ENCODE measurements around the gene GHR.

Gene GHR

GRCh38 chr5:42423285-42424165, at the start of gene GHR:
Gene GHR, plus strand, starts transcription at chr5:42423439. Its CDS starts 142,436 bp downstream, at chr5:42565875.
- H3K36me3 Mint-ChIP-seq (ENCODE audit: low read depth), result no peaks in the 10 kb centered on the region
- no peak within 1 kb of the TSS for H3K4me3 Mint-ChIP-seq
- peaks cover 4% of the 10 kb centered on the region for H3K9me3 Mint-ChIP-seq
- H3K27me3 Mint-ChIP-seq, result peaks cover 34% of the 10 kb centered on the region
- H3K4me1 Mint-ChIP-seq (ENCODE audit: low read depth), result no peaks in the 10 kb centered on the region
- H3K27ac Mint-ChIP-seq, result no peak within 1 kb of the TSS

GRCh38 chr5:42374679-42375273, 48.5 kb upstream of the GHR start:
- H3K9me3 Mint-ChIP-seq, result peaks cover 10% of the 10 kb centered on the region
- H3K27me3 Mint-ChIP-seq, result no peaks in the 10 kb centered on the region
- no peak overlapping the region for H3K27ac Mint-ChIP-seq
- H3K4me1 Mint-ChIP-seq (ENCODE audit: low read depth), result no peaks in the 10 kb centered on the region
- H3K4me3 Mint-ChIP-seq, result no peak overlapping the region
- H3K36me3 Mint-ChIP-seq (ENCODE audit: low read depth), result no peaks in the 10 kb centered on the region

GRCh38 chr5:42377496-42377895, 45.7 kb upstream of the GHR start:
- Mint-ChIP-seq H3K27ac (no peak overlapping the region), H3K27me3 (no peaks in the 10 kb centered on the region), H3K4me3 (no peak overlapping the region), H3K36me3 (ENCODE audit: low read depth) (no peaks in the 10 kb centered on the region), H3K9me3 (peaks cover 10% of the 10 kb centered on the region), H3K4me1 (ENCODE audit: low read depth) (no peaks in the 10 kb centered on the region)

GRCh38 chr5:42381973-42382372, 41.3 kb upstream of the GHR start:
- no peak overlapping the region for H3K4me3 Mint-ChIP-seq
- H3K9me3 Mint-ChIP-seq, result peaks cover 5% of the 10 kb centered on the region
- H3K27ac Mint-ChIP-seq, result no peak overlapping the region
- no peaks in the 10 kb centered on the region for H3K4me1 Mint-ChIP-seq (ENCODE audit: low read depth)
- no peaks in the 10 kb centered on the region for H3K27me3 Mint-ChIP-seq
- no peaks in the 10 kb centered on the region for H3K36me3 Mint-ChIP-seq (ENCODE audit: low read depth)

- Mint-ChIP-seq H3K27ac (no peak overlapping the region), H3K36me3 (ENCODE audit: low read depth) (no peaks in the 10 kb centered on the region), H3K27me3 (no peaks in the 10 kb centered on the region), H3K9me3 (no peaks in the 10 kb centered on the region), H3K4me1 (ENCODE audit: low read depth) (no peaks in the 10 kb centered on the region), H3K4me3 (no peak overlapping the region)
These were observed 35.7 kb upstream of the GHR start for GRCh38 chr5:42387563-42387962.

- Mint-ChIP-seq H3K27me3 (no peaks in the 10 kb centered on the region), H3K4me3 (no peak overlapping the region), H3K4me1 (ENCODE audit: low read depth) (no peaks in the 10 kb centered on the region), H3K9me3 (peaks cover 7% of the 10 kb centered on the region), H3K27ac (no peak overlapping the region), H3K36me3 (ENCODE audit: low read depth) (no peaks in the 10 kb centered on the region)
These were observed 33.1 kb upstream of the GHR start for GRCh38 chr5:42390115-42390514.

- H3K27ac Mint-ChIP-seq, result no peak overlapping the region
- H3K4me1 Mint-ChIP-seq (ENCODE audit: low read depth), result no peaks in the 10 kb centered on the region
- no peaks in the 10 kb centered on the region for H3K36me3 Mint-ChIP-seq (ENCODE audit: low read depth)
- H3K9me3 Mint-ChIP-seq, result peaks cover 7% of the 10 kb centered on the region
- no peaks in the 10 kb centered on the region for H3K27me3 Mint-ChIP-seq
- no peak overlapping the region for H3K4me3 Mint-ChIP-seq
These were observed 30.3 kb upstream of the GHR start for GRCh38 chr5:42392917-42393316.

GRCh38 chr5:42396111-42396510, 27.1 kb upstream of the GHR start:
- no peaks in the 10 kb centered on the region for H3K4me1 Mint-ChIP-seq (ENCODE audit: low read depth)
- no peaks in the 10 kb centered on the region for H3K36me3 Mint-ChIP-seq (ENCODE audit: low read depth)
- no peaks in the 10 kb centered on the region for H3K27me3 Mint-ChIP-seq
- no peak overlapping the region for H3K27ac Mint-ChIP-seq
- H3K4me3 Mint-ChIP-seq, result no peak overlapping the region
- H3K9me3 Mint-ChIP-seq, result peaks cover 7% of the 10 kb centered on the region

GRCh38 chr5:42397267-42397666, 26.0 kb upstream of the GHR start:
- Mint-ChIP-seq H3K4me1 (ENCODE audit: low read depth) (no peaks in the 10 kb centered on the region), H3K27ac (no peak overlapping the region), H3K27me3 (no peaks in the 10 kb centered on the region), H3K4me3 (no peak overlapping the region), H3K36me3 (ENCODE audit: low read depth) (no peaks in the 10 kb centered on the region), H3K9me3 (peaks cover 7% of the 10 kb centered on the region)

GRCh38 chr5:42399702-42400101, 23.5 kb upstream of the GHR start:
- H3K27ac Mint-ChIP-seq, result no peak overlapping the region
- peaks cover 3% of the 10 kb centered on the region for H3K9me3 Mint-ChIP-seq
- no peaks in the 10 kb centered on the region for H3K36me3 Mint-ChIP-seq (ENCODE audit: low read depth)
- H3K4me3 Mint-ChIP-seq, result no peak overlapping the region
- H3K27me3 Mint-ChIP-seq, result no peaks in the 10 kb centered on the region
- no peaks in the 10 kb centered on the region for H3K4me1 Mint-ChIP-seq (ENCODE audit: low read depth)

GRCh38 chr5:42400474-42400873, 22.8 kb upstream of the GHR start:
- Mint-ChIP-seq H3K9me3 (peaks cover 3% of the 10 kb centered on the region), H3K4me3 (no peak overlapping the region), H3K36me3 (ENCODE audit: low read depth) (no peaks in the 10 kb centered on the region)

GRCh38 chr5:42403236-42403635, 20.0 kb upstream of the GHR start:
- H3K4me1 Mint-ChIP-seq (ENCODE audit: low read depth), result no peaks in the 10 kb centered on the region
- no peak overlapping the region for H3K27ac Mint-ChIP-seq
- peaks cover 3% of the 10 kb centered on the region for H3K9me3 Mint-ChIP-seq
- H3K4me3 Mint-ChIP-seq, result no peak overlapping the region
- H3K36me3 Mint-ChIP-seq (ENCODE audit: low read depth), result no peaks in the 10 kb centered on the region
- H3K27me3 Mint-ChIP-seq, result no peaks in the 10 kb centered on the region

More at GRCh38 chr5:42400474-42400873, 22.8 kb upstream of the GHR start:
- Mint-ChIP-seq H3K27ac (no peak overlapping the region), H3K27me3 (no peaks in the 10 kb centered on the region), H3K4me1 (ENCODE audit: low read depth) (no peaks in the 10 kb centered on the region)

- Mint-ChIP-seq H3K36me3 (ENCODE audit: low read depth) (no peaks in the 10 kb centered on the region), H3K4me1 (ENCODE audit: low read depth) (no peaks in the 10 kb centered on the region), H3K9me3 (peaks cover 3% of the 10 kb centered on the region), H3K4me3 (no peak overlapping the region), H3K27ac (no peak overlapping the region), H3K27me3 (no peaks in the 10 kb centered on the region)
These were observed 18.9 kb upstream of the GHR start for GRCh38 chr5:42404366-42404765.

GRCh38 chr5:42419294-42419693, 3.9 kb upstream of the GHR start:
- no peak overlapping the region for H3K4me3 Mint-ChIP-seq
- H3K4me1 Mint-ChIP-seq (ENCODE audit: low read depth), result no peaks in the 10 kb centered on the region
- H3K36me3 Mint-ChIP-seq (ENCODE audit: low read depth), result no peaks in the 10 kb centered on the region
- peaks cover 23% of the 10 kb centered on the region for H3K27me3 Mint-ChIP-seq
- peaks cover 13% of the 10 kb centered on the region for H3K9me3 Mint-ChIP-seq
- no peak overlapping the region for H3K27ac Mint-ChIP-seq

GRCh38 chr5:42422656-42423280, 471 bp upstream of the GHR start:
- Mint-ChIP-seq H3K4me3 (no peak overlapping the region), H3K4me1 (ENCODE audit: low read depth) (no peaks in the 10 kb centered on the region), H3K27me3 (peaks cover 32% of the 10 kb centered on the region), H3K9me3 (peaks cover 6% of the 10 kb centered on the region), H3K27ac (no peak overlapping the region), H3K36me3 (ENCODE audit: low read depth) (no peaks in the 10 kb centered on the region)
